ENCODE data around the gene GPSM3. TPM values are rescaled to one million over a fixed set of nuclear protein-coding genes. Genes with fewer than 3 reads are reported as not detected.
A peak's percentile ranks its signal among the peaks of the same experiment; 100 is the strongest.
"Not testable (repeated sequence)": the region's sequence is repeated elsewhere in the genome, so short reads cannot be mapped to it uniquely, and the experiment has no call there.

The GPSM3 gene
- total and polyA plus RNA-seq, 5 donors from 2014 or later, result 82.4 to 202 (median 103) TPM

GRCh38 chr6:32149092-32149755 lies 43.2 kb downstream of the GPSM3 start:
- Mint-ChIP-seq H3K27ac (peak overlapping the region in 2 of 3 donors; percentile 59 to 86), H3K36me3 (no peaks in the 10 kb centered on the region), H3K4me1 (peaks cover 8 to 52% (median 26%) of the 10 kb centered on the region in 4 donors), H3K9me3 (peaks cover 0 to 6% (median 1%) of the 10 kb centered on the region in 7 donors), H3K27me3 (peaks cover 63% of the 10 kb centered on the region), H3K4me3 (peak overlapping the region; percentile 83 to 92 (median 89))
- H3K4me3 ChIP-seq (ENCODE audit: low read depth, low read length), result no peak overlapping the region
- no peaks in the 10 kb centered on the region for H3K9me3 ChIP-seq (ENCODE audit: control insufficient read depth in 2 of 2, low read length in 2 of 2)
- H3K36me3 ChIP-seq (ENCODE audit: control insufficient read depth, insufficient read depth, low read length), result no peaks in the 10 kb centered on the region
- peak in 1 of 2 donors; percentile 15 for ATAC-seq (ENCODE audit: low read depth in 2 of 2)
- peaks cover 9% of the 10 kb centered on the region for H3K4me1 ChIP-seq (ENCODE audit: control insufficient read depth, insufficient read depth, low read length, poor library complexity, severe bottlenecking)
- DNase-seq, result no peak
- no peak overlapping the region for H3K27ac ChIP-seq (ENCODE audit: insufficient read depth, low read length, poor library complexity, severe bottlenecking)
- peaks cover 6% of the 10 kb centered on the region for H3K27me3 ChIP-seq (ENCODE audit: control insufficient read depth, insufficient read depth, low read length)

- Histone ChIP-seq H3K4me1 (ENCODE audit: control insufficient read depth, insufficient read depth, low read length, poor library complexity, severe bottlenecking) (peaks cover 2% of the 10 kb centered on the region), H3K9me3 (ENCODE audit: control insufficient read depth in 2 of 2, low read length in 2 of 2) (no peaks in the 10 kb centered on the region), H3K4me3 (ENCODE audit: low read depth, low read length) (no peak overlapping the region), H3K27me3 (ENCODE audit: control insufficient read depth, insufficient read depth, low read length) (peaks cover 6% of the 10 kb centered on the region), H3K27ac (ENCODE audit: insufficient read depth, low read length, poor library complexity, severe bottlenecking) (no peak overlapping the region), H3K36me3 (ENCODE audit: control insufficient read depth, insufficient read depth, low read length) (no peaks in the 10 kb centered on the region)
- Mint-ChIP-seq H3K27me3 (peaks cover 63% of the 10 kb centered on the region), H3K9me3 (peaks cover 0 to 6% (median 1%) of the 10 kb centered on the region in 7 donors), H3K4me1 (peaks cover 8 to 45% (median 24%) of the 10 kb centered on the region in 4 donors), H3K36me3 (no peaks in the 10 kb centered on the region), H3K27ac (peak overlapping the region; percentile 59 to 86 (median 61)), H3K4me3 (peak overlapping the region; percentile 83 to 92 (median 89))
- DNase-seq (peak; percentile 59 to 76 (median 68)), ATAC-seq (ENCODE audit: low read depth in 2 of 2) (peak; percentile 70 to 76)
These were observed 44.0 kb downstream of the GPSM3 start for GRCh38 chr6:32148289-32149091.

- Histone ChIP-seq H3K27me3 (ENCODE audit: control insufficient read depth, insufficient read depth, low read length) (peaks cover 6% of the 10 kb centered on the region), H3K9me3 (ENCODE audit: control insufficient read depth in 2 of 2, low read length in 2 of 2) (no peaks in the 10 kb centered on the region), H3K4me1 (ENCODE audit: control insufficient read depth, insufficient read depth, low read length, poor library complexity, severe bottlenecking) (no peaks in the 10 kb centered on the region), H3K27ac (ENCODE audit: insufficient read depth, low read length, poor library complexity, severe bottlenecking) (no peak overlapping the region), H3K4me3 (ENCODE audit: low read depth, low read length) (no peak overlapping the region), H3K36me3 (ENCODE audit: control insufficient read depth, insufficient read depth, low read length) (no peaks in the 10 kb centered on the region)
- Mint-ChIP-seq H3K4me3 (peak overlapping the region in 3 of 4 donors; percentile 61 to 91 (median 83)), H3K27ac (no peak overlapping the region), H3K27me3 (peaks cover 57% of the 10 kb centered on the region), H3K36me3 (no peaks in the 10 kb centered on the region), H3K4me1 (peaks cover 8 to 36% (median 19%) of the 10 kb centered on the region in 4 donors), H3K9me3 (peaks cover 0 to 6% (median 1%) of the 10 kb centered on the region in 7 donors)
- DNase-seq (no peak), ATAC-seq (ENCODE audit: low read depth in 2 of 2) (no peak)
These were observed 44.9 kb downstream of the GPSM3 start for GRCh38 chr6:32147401-32148132.

GRCh38 chr6:32146687-32147086 lies 45.8 kb downstream of the GPSM3 start:
- peaks cover 8 to 31% (median 14%) of the 10 kb centered on the region in 4 donors for H3K4me1 Mint-ChIP-seq
- Histone ChIP-seq H3K4me3 (ENCODE audit: low read depth, low read length) (no peak overlapping the region), H3K27me3 (ENCODE audit: control insufficient read depth, insufficient read depth, low read length) (peaks cover 6% of the 10 kb centered on the region), H3K27ac (ENCODE audit: insufficient read depth, low read length, poor library complexity, severe bottlenecking) (no peak overlapping the region), H3K4me1 (ENCODE audit: control insufficient read depth, insufficient read depth, low read length, poor library complexity, severe bottlenecking) (no peaks in the 10 kb centered on the region), H3K36me3 (ENCODE audit: control insufficient read depth, insufficient read depth, low read length) (no peaks in the 10 kb centered on the region), H3K9me3 (ENCODE audit: control insufficient read depth in 2 of 2, low read length in 2 of 2) (no peaks in the 10 kb centered on the region)
- DNase-seq (no peak), ATAC-seq (ENCODE audit: low read depth in 2 of 2) (no peak)
- peak overlapping the region in 1 of 3 donors; percentile 39 for H3K27ac Mint-ChIP-seq
- H3K27me3 Mint-ChIP-seq, result peaks cover 52% of the 10 kb centered on the region
- no peaks in the 10 kb centered on the region for H3K36me3 Mint-ChIP-seq
- peaks cover 0 to 6% (median 1%) of the 10 kb centered on the region in 7 donors for H3K9me3 Mint-ChIP-seq
- H3K4me3 Mint-ChIP-seq, result peak overlapping the region in 1 of 4 donors; percentile 47

- no peaks in the 10 kb centered on the region for H3K9me3 ChIP-seq (ENCODE audit: control insufficient read depth in 2 of 2, low read length in 2 of 2)
- H3K27me3 ChIP-seq (ENCODE audit: control insufficient read depth, insufficient read depth, low read length), result peaks cover 6% of the 10 kb centered on the region
- H3K27ac ChIP-seq (ENCODE audit: insufficient read depth, low read length, poor library complexity, severe bottlenecking), result no peak overlapping the region
- no peak for DNase-seq
- Mint-ChIP-seq H3K36me3 (no peaks in the 10 kb centered on the region), H3K27me3 (peaks cover 54% of the 10 kb centered on the region), H3K27ac (peak overlapping the region in 2 of 3 donors; percentile 39 to 52), H3K9me3 (peaks cover 0 to 6% (median 1%) of the 10 kb centered on the region in 7 donors), H3K4me1 (peaks cover 7 to 29% (median 14%) of the 10 kb centered on the region in 4 donors), H3K4me3 (peak overlapping the region in 3 of 4 donors; percentile 47 to 61 (median 51))
- no peaks in the 10 kb centered on the region for H3K36me3 ChIP-seq (ENCODE audit: control insufficient read depth, insufficient read depth, low read length)
- H3K4me1 ChIP-seq (ENCODE audit: control insufficient read depth, insufficient read depth, low read length, poor library complexity, severe bottlenecking), result no peaks in the 10 kb centered on the region
- no peak overlapping the region for H3K4me3 ChIP-seq (ENCODE audit: low read depth, low read length)
- no peak for ATAC-seq (ENCODE audit: low read depth in 2 of 2)
These were observed 46.2 kb downstream of the GPSM3 start for GRCh38 chr6:32146287-32146686.

- H3K27ac Mint-ChIP-seq; H3K36me3 Mint-ChIP-seq; DNase-seq; H3K9me3 ChIP-seq (ENCODE audit: control insufficient read depth in 2 of 2, low read length in 2 of 2); H3K27me3 ChIP-seq (ENCODE audit: control insufficient read depth, insufficient read depth, low read length); H3K4me3 Mint-ChIP-seq; ATAC-seq (ENCODE audit: low read depth in 2 of 2); H3K36me3 ChIP-seq (ENCODE audit: control insufficient read depth, insufficient read depth, low read length); H3K4me3 ChIP-seq (ENCODE audit: low read depth, low read length); H3K9me3 Mint-ChIP-seq; H3K4me1 ChIP-seq (ENCODE audit: control insufficient read depth, insufficient read depth, low read length, poor library complexity, severe bottlenecking); H3K27ac ChIP-seq (ENCODE audit: insufficient read depth, low read length, poor library complexity, severe bottlenecking): not testable (repeated sequence)
- H3K4me1 Mint-ChIP-seq, result peaks cover 2 to 20% (median 11%) of the 10 kb centered on the region in 4 donors
- H3K27me3 Mint-ChIP-seq, result peaks cover 50% of the 10 kb centered on the region
These were observed 48.2 kb downstream of the GPSM3 start for GRCh38 chr6:32144238-32144637.
